GM19023 (cell line): ENCODE measurements around the gene CCDC158.
"Not testable (repeated sequence)": the region's sequence is repeated elsewhere in the genome, so short reads cannot be mapped to it uniquely, and the experiment has no call there.

Experiments
- ATAC-seq: cut with Tn5 transposase; IDR thresholded peaks from one replicate; pipeline ENCODE4 v1.9.1; 2021; ENCODE audit warnings: mild to moderate bottlenecking, moderate library complexity; ENCODE audit not compliant: unreplicated experiment

Gene CCDC158

DNA sequence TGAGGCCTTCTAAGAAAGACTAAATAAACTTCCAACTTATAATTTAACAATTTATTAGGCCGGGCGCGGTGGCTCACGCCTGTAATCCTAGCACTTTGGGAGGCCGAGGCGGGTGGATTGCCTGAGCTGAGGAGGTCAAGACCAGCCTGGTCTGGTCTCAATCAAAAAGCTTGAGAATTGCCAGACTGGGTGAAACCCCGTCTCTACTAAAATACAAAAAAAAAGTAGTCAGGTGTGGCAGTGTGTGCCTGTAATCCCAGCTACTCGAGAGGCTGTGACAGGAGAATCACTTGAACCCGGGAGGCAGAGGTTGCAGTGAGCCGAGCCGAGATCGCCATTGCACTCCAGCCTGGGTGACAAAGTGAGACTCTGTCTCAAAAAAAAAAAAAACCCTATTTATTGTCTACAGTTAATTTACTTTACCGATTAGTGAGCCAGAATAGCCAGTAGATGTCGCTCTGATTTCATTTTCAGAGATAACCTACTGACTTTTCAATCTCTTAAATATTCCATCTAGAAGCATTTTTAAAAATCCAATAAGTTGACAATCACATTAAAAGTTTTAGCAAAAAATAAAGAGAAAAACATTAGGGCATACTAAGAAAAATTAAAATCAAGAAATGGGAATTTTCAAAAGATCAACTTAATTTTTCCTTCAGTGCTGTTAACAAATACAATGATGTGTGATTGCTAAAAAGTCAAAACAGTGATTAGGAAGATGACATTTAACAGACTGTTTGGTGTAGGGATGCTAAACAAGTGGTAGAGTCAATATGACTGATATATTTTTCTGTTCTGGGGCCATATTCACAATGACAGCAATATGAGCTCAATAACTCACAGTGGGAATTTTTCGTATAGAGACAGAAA, 9.8 kb upstream of the CCDC158 start:
- no peak for ATAC-seq

- no peak for ATAC-seq
Observed at GRCh38 chr4:76429636-76430035, 8.7 kb upstream of the CCDC158 start.

DNA sequence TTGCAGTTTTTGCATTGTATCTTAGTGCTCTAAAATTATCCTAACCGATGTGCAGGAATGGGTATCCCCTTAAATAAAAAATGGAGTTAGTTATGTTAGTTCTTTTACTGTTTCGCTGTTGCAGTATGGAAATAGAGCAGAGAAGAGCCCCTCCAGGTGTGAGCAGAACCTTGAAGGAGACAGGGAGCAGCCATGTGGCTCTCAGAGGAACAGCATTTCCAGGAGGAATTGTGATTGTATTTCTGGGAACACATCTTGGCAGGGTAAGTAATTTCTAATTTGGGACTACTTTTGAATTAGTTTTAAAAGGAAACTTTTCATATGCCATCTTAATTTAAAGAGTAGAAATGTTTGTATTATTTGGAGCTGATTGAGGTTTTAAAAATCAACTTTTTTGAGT, 5.3 kb upstream of the CCDC158 start:
- no peak for ATAC-seq

- not testable (repeated sequence) for ATAC-seq
Observed at GRCh38 chr4:76423159-76423558, 2.2 kb upstream of the CCDC158 start.

GRCh38 chr4:76420188-76420761, 666 bp downstream of the CCDC158 start:
- ATAC-seq, result no peak

DNA sequence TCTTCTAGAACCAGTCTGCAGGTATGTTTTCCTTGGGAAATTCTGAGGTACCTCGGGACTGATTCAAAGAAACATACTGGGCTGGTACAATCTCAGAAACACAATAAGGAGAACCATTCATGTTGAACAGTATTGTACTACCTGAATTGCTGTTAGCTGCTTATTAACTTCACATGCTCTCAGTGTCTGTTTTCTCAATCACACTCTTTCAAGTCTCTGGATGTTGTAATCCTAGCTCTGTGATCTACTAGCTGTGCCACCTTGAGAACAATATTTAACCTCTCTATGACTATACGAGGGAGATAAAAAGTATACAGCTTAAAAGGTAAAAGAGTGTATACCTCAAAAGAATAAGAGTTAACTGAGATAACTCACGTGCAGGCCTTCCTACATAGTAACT, 10.3 kb downstream of the CCDC158 start:
- no peak for ATAC-seq

- ATAC-seq, result no peak
Observed at GRCh38 chr4:76407440-76408119, 13.4 kb downstream of the CCDC158 start.

GRCh38 chr4:76406081-76406480, 14.9 kb downstream of the CCDC158 start:
- ATAC-seq, result no peak

DNA sequence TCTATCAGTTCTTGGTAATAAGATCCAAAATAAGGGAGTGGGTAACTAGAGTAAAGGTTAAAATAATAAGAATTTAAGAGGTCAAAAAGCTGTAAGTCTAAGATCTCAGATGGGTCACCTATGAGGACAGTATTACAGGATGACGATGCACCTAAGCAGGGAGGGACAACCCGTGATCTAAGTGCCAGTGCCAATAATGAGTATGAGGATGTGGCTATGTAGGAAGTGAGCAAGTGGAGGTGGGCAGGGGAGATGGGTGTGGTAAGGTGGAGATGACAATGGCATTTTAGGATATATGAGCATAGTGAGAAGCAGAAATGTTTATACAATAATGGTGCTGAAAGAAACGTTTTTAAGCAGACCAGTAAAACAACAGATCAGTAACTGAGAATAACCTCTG, 19.3 kb downstream of the CCDC158 start:
- ATAC-seq, result no peak

DNA sequence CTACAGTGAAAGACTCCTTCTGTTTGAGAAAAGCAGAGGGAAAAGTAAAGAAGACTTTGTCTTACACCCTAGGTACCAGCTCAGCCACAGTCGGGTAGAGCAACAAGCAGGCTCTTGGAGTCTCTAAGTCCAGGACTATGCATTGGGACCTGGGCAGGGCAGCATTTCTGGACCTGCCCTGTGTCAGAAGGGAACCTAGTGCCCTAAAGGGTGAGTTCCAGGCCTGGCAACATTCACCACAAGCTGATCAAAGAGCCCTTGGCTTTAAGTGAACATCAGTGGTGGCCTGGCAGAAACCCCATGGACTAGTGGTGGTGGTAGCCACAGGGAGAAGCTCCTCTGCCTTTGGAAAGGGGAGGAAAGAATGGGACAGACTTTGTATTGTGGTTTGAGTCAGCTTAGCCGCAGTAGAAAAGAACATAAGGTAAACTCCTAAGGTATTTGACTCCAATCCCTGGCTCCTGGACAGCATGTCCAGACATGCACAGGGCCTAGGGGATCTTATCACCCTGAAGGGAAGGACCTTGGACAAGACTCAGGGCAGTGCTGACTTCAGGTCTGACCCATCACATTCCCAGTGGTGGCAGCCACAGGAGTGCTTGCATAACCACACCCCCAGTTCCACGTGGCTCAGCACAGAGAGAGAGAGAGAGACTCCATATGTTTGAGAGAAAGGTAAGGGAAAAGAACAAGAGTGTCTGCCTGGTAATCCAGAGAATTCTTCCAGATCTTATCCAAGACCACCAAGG, 32.6 kb downstream of the CCDC158 start:
- ATAC-seq, result no peak

DNA sequence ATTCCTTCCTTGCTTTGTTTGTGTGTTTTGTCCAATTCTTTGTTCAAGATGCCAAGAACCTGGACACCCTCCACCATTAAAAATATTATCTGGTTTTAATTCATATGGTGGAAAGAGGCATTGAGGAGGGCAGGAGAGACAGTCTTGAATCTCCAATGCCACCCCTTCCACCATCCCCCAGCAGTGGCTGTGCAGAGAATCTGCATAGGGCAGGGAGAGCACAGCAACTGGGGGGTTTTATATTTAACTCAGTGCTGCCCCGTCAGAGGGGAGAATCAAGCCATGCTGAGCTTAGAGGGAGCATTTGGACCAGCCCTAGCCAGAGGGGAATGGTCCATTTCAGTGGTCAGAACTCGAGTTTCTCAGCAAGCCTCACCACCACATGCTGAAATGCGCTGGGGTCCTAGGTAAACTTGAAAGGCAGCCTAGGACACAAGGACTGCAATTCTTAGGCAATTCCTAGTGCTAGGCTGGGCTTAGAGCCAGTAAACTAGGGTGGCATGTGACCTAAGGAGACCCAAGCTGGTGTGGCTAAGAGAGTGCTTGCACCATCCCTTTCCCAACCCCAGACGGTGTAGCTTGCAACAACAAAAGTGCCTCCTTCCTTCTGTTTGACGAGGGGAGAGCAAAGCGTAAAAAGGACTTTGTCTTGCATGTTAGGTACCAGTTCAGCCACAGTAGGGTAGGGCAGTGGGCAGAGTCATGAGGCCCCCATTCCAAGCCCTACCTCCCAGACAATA, 34.2 kb downstream of the CCDC158 start:
- no peak for ATAC-seq

DNA sequence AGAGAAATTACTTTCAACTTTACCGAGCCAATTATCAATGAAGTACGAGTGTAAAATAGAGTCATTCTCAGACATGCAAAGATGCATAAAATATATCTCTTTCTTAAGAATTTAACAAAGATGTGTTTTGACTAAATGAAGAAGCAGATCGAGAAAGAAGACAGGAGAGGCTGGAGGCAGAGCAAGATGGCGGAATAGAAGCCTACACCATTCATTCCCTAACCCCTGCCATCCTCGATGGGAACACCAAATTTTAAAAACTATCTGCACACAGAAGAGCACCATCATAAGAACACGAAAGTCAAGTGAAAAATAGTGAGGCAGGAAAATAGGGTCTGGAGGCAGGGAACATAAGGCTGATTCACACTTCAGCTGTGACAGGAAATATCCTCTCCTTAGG, 35.0 kb downstream of the CCDC158 start:
- ATAC-seq, result no peak

DNA sequence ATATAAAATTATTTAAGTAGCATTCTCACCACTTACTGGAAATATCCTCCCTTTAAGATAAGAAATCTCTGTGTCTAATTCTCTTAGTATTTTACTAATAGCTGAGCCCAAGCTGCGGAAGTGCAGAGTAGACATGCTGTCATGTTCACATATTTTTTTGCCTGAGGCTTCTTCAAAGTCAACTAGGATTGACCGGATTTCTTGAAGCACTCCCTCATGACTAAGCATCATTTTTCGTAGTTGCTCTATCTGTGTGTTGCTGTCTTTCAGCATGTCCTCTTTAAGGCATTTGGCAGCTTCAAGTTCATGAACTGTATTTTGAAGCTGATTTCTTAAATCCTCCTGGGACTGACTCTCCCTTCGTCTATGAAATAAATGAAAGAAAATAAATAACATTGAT, 36.9 kb downstream of the CCDC158 start:
- ATAC-seq, result no peak

DNA sequence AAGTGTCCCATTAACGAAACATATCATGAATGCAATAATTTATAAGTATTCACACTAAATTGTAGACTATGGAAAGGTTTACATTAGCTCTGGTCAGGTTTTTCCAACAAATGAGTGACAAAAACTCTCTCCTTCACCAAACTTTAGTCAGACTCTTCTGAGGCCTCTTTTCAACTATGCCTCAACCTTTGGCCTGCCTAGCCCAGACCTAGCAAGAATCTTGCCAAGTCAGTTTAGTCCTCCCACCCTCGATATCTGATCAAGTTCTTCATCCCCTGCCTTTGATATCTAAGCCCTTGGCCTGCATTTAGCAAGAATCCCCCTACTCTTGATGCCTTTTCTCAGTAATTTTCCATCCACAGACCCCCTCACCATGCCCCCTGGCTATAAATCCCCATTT, 37.9 kb downstream of the CCDC158 start:
- no peak for ATAC-seq

DNA sequence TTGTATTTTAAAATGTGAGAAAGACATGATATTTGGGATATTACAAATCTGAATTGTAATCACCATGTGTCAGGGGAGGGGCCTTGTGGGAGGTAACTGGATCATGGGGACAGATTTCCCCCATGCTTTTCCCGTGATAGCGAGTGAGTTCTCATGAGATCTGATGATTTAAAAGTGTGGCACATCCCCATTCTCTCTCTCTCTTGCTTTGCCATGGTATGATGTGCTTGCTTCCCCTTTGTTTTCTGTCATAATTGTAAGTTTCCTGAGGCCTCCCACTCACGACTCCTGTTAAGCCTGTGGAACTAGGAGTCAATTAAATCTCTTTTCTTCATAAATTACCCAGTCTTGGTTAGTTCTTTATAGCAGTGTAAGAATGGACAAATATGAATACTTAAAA, 39.0 kb downstream of the CCDC158 start:
- no peak for ATAC-seq

DNA sequence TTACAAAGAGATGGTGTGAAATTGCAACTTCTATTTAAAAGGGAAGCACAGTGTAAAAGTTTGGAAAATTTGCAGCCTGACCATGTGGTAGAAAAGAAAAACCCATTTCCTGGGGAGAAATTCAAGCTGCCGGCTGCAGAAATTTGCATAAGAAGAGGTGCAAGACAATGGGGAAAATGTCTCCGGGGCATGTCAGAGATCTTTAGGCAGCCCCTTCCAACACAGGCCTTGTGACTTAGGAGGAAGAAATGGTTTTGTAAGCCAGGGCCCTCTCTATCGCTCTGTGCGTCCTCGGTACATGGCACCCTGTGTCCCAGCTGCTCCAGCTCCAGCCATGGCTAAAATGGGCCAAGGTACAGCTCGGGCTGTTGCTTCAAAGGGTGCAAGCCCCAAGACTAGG, 40.4 kb downstream of the CCDC158 start:
- no peak for ATAC-seq

- ATAC-seq, result no peak
Observed at GRCh38 chr4:76377911-76378310, 43.0 kb downstream of the CCDC158 start.

DNA sequence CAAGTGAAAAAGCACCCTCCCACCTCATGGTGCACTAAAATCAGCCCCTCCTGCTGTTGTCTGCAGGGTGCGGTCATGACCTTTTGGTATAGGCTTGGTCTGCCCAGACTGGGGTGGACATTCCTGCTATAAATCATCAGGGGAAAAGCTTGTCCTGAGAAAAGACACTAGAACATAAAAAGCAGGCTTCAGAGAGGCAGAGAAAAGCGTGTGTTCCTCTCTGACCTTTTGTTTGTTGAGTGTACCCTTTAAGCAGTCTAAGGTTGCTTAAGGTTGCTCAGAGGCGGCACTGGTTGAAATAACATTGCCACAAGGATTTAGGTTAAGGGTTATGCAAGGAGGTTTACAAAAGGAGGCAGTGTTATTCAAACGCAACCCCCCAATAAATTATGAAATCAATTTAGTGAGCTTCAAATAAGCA, 43.5 kb downstream of the CCDC158 start:
- no peak for ATAC-seq

DNA sequence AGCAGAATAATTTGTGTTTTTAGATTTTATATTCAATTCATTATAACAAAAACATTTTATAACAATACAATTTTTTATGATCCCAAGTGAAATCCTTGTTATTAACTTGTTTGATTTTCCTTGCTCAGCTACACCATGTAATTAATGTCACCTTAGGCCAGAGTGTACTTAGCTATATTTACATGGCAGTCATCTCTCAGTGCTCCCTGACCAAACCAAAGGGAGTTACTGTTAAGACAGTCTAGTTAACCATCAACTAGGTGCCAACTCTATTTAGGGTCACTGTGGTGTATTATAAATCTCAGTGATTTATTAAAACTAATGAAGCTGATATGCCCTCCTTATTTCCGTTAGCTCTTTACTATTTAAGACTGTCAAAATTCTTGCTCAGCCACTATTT, 44.4 kb downstream of the CCDC158 start:
- ATAC-seq, result no peak

GRCh38 chr4:76375703-76376102, 45.2 kb downstream of the CCDC158 start:
- ATAC-seq, result no peak

GRCh38 chr4:76374798-76375197, 46.1 kb downstream of the CCDC158 start:
- no peak for ATAC-seq
